NCI-H1930 (cell line): Measurements from ENCODE around the gene ZBTB17.
"Not testable (repeated sequence)": the region's sequence is repeated elsewhere in the genome, so short reads cannot be mapped to it uniquely, and the experiment has no call there.

ENCODE experiments used
- DNase-seq, 2 experiments: peaks; one replicate each; lab custom pipeline; 2025; lab: John Stamatoyannopoulos, UW

The ZBTB17 gene

DNA sequence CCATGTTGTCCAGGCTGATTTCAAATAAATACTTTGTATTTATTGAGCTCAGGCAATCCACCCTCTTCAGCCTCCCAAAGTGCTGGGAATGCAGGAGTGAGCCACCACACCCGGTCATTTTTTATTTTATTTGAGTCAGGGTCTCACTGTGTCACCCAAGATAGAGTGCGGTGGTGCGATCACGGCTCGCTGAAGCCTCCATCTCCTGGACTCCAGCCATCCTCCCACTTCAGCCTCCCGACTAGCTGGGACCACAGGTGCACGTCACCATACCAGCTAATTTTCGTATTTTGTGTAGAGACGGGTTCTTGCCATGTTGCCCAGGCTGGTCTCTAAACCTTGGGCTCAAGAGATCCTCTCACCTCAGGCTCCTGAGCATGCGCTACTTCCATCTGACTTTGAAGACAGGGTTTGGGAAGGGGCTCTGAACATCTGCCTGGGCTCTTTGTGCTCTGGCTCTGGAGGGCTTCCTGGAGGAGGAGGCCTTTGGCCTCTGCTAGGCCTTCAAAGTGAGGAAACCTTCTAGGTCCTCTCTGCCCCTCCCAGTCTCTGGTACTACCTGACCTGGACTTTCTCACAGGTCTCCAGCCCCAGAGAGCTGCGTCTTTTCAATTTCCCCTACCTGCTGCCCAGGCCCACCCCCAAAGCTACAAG is 36.2 kb upstream of the ZBTB17 start:
- no peak for DNase-seq

DNA sequence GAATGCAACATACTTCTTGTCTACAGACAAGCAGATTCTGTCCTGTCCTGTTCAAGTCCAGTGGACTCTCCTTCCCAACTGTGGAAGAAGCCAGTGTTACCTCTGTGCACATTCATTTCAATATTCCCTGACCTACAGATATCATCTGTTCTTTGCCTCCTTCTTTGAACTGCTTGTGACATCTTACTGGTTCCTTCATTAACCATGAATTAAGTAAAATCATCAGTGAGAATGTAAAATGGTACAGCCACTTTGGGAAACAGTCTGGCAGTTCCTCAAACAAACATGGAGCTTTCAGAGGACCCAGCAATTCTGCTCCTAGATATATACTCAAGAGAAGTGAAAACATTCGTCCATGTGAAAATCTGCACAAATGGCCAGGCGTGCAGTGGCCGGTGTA is 34.9 kb upstream of the ZBTB17 start:
- no peak for DNase-seq

DNA sequence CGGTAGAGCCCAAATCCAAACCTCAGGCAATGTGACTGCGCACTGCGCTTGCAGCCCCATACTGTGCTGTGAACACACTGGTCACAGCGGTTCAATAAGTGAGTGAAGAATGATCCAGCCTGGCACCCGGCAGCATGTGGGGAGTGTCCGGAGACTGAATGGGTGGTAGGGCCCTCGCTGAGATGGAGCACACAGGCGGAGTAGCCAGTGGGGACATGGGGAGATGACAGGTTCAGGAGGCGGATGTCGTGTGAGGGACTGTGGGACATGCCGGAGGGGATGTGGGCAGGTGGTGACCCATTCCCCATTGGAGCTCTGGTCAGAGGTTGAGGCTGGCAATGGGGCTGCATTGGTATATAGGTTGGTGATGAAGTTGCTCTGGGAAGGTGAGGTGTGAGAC is 33.8 kb upstream of the ZBTB17 start:
- DNase-seq, result no peak

DNA sequence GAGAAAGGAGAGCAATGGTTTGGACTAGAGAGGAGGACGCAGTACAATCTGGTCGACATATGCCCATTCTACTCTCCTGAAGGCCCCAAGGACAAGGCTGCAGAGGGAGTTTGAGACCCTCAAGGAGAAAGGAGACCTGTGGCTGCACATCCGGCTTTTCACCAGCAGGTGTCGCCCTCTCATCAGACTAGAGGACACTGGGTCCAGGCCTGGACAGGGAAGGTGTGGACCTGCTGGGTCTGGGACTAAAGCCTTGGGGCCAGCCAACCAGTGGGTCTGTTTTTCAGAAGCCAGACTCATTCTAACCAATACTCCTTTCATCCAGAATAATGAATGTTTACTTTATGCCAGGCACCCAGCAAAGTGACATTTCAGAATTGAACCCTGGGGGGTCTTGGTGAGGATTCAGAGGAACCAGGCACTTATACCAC is 33.1 kb upstream of the ZBTB17 start:
- peak; percentile 53 to 59 for DNase-seq

DNA sequence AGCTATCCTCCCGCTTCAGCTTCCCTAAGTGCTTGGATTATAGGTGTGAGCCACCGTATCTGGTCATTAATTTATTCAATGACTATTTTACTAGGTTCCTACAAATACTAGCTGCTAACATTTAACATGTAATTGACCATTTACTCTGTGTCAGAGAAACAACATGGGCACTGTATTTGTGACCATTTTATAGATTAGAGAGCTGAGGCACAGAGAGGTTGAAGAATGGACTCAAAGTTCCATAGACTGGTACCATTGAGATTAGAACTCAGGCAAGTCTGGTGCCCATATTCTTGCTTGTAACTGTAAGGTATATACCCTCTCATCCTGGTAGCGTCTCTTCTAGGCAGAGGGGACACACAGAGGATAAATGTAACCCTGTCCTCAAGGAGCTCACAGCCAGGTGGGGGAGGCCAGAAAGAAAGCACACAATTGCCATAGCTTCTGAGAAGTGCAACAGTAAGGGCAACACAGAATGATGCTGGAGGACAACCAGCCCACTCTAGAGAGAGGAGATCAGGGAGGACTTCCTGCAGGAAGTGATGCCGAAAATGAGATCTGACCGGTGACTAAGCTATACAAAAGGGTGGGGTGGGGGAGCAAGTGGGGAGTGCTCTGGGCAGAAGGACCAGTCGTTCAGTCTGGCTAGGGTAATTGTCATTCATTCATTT is 31.9 kb upstream of the ZBTB17 start:
- no peak for DNase-seq

DNA sequence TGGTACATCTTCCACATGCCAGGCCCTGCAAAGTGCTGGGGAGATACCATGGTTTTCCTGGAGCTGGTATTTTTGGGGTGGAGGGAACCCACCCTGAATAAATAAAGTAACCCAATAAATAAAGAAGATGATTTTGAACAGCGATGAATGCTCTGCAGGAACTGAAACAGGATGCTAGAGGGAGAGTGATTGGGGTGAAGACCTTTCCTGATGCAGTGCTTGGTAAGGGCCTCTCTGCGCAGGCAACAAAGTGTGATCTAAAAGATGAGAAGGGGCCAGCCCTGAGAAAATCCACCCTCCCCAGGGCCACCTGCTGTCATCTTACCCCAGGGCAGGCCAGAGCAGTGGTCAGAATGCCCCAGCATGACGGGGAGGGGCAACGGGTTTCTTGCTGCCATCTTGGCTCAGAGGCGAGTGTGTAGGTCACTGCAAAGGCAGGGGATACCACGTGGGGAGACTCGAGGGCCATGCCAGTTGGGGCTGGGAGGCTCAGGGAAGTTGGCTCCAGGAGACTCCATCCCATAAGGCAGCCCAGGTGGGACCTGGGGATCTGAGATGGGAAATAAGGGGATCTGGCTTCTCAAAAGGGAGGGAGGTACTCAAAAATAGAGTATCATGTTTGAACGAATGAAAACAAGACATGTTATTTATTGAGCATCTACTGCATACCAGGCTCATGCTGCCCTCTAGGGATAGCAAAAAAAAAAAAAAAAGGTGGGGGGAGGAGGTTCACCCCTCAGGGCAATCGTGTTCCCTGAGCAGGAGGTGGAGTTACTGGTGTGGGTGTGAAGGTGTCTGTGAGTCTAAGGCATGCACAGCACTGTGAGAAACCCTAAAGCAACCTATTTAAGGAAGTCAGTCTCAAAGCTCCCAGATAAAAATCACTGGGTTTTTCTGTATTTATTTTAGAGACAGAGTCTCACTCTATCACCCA is 30.9 kb upstream of the ZBTB17 start:
- DNase-seq, result no peak

DNA sequence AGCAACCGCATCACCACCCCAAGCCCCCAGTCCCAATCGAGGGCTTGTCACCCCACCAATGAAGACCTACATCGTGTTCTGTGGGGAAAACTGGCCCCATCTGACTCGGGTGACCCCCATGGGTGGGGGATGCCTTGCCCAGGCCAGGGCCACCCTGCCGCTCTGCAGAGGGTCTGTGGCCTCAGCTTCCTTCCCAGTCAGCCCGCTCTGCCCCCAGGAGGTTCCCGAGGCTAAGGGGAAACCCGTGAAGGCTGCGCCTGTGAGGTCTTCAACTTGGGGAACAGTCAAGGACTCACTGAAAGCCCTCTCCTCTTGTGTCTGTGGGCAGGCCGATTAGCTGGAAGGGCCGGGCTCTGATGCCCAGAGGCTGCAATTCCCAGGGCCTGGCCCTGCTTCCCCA is 30.1 kb upstream of the ZBTB17 start:
- no peak for DNase-seq

DNA sequence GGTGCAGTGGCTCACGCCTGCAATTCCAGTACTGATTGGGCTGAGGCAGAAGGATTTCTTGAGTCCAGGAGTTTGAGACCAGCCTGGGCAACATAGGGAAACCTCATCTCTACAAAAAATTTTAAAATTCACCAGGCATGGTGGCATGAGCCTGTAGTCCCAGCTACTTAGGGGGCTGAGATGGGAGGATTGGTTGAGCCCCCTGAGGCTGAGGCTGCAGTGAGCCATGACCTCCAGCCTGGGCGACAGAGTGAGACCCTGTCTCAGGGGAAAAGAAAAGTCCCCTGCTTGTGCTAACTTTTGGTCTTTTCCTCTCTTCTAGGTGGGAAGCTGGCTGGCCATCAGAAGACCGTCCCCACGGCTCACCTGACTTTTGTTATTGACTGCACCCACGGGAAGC is 29.7 kb upstream of the ZBTB17 start:
- no peak for DNase-seq

DNA sequence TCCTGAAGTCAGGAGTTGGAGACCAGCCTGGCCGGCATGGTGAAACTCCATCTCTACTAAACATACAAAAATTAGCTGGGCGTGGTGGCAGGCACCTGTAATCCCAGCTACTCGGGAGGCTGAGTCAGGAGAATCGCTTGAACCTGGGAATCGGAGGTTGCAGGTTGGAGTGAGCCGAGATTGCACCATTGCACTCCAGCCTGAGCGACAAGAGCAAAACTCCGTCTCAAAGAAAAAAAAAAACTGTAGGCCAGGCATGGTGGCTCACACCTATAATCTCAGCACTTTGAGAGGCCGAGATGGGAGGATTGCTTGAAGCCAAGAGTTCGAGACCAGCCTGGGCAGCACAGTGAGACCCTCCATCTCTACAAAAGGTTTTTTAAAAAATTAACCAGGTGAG is 25.4 kb upstream of the ZBTB17 start:
- DNase-seq, result not testable (repeated sequence)

DNA sequence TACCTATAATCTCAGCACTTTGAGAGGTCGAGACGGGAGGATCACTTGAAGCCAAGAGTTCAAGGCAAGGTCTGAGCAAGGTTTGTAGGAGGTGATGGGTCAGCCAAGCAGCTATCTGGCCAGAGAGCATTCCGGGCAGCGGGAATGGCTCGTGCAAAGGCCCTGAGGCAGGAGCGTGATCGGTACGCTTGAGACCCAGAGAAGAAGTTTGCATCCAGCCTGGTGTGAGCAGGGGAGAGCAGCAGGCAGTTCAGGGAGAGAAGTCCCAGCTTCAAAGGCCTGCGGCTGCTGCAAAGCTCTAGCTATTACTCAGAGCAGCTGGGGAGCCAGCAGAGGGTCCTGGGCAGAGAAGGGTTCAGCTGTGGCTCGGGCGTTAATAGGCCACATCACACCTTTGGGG is 23.0 kb upstream of the ZBTB17 start:
- no peak for DNase-seq

DNA sequence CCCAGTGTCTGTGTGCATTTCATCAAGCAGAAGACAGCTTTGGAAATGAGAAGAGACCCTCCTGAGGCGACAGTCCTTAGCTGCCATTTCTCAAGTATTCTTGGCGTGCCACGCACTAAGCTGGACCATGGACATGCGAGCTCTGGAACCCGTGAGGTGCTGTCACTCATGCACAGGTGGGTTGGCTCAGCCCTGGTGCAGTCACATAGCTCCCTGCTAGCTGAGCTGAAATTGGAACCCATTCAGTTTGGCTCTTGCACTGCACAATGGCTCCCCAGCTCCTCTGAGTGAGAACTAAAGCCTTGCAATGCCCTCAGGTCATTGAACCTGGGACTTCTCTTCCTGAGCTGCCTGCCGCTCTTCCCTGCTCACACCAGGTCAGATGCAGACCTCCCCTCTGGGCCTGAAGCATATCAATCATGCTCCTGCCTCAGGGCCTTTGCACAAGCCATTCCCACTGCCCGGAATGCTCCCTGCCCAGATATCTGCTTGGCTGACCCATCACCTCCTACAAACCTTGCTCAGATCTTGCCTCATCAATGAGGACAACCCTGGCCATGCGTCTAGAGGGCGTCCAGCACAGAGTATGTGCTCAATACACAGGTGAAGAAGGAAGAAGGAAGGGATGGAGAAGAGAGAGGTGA is 21.9 kb upstream of the ZBTB17 start:
- no peak for DNase-seq

DNA sequence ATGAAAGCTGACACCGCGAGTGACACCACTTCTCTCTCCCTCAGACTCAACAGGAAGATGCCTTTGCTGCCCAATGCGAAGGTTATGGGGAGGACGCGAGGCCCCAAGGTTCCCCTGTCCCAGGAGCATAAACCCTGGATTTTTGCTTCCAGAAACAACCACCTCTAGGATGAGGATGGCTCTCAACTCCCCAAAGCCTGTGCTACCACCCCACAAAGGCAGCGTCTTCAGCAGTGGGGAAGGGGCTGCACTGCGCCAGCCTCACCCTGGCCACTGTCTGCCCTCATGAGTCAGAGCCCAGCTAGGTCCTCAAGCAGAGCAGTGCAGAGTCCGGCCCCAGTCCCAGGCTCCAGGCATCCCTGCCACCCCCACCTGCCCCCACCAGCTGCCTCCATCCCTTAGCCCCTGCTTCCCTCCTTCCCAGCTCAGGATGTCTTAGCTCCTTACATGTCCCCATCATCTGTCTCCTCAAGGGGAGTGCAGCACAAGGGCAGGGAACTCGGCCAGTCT is 21.2 kb upstream of the ZBTB17 start:
- DNase-seq, result no peak

DNA sequence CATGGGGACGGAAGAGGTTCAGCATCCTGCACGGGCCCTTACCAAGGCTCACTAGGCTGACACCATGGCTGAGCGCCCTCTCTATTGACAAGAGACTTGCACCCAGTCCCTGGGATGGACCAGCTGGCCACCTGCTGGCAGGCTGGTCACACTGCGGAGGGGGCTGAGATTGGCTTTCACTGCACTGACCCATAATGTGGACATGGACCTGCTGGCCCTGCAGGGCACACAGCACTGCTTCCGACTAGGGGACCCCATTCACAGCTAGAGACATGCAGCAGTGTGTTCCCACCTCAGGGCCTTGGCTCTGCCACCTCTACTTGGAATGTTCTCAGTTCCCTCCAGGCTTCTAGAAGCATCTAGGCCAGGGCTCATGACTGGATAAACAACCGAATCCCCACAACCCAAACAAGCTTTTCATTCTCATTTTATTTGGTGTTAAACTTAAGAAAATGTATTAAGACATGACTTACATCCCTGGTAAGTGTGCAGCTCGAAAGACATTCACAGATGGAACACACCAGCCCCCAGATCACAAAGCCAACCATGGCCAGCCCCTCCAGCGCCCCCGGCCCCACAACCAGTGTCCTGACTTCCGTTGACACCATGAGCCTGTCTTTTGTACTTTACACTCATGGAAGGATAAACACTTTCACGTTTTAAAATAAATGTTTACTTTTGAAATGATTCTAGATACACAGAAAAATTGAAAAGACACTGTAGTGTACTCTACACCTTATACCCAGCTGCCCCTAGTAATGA is 18.9 kb upstream of the ZBTB17 start:
- DNase-seq, result no peak

DNA sequence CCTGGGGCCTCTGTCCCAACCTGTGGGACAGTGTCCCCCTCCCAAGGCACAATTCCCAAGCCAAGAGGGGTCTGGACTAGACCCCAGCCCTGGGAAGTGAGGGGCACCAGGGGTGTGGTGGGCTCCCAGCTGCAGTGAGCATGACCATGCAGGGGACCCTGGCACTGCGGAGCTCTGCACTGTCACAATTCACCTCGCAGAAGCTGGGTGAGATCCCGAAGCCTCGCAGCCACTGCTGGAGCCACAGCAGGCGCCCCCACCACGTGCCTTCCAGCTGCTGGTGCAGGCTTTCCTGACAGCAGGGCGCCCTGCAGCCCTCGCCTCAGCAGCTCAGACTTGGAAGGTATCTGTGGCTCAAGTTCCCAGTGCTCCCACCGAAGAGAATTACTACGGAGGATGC is 18.2 kb upstream of the ZBTB17 start:
- no peak for DNase-seq

DNA sequence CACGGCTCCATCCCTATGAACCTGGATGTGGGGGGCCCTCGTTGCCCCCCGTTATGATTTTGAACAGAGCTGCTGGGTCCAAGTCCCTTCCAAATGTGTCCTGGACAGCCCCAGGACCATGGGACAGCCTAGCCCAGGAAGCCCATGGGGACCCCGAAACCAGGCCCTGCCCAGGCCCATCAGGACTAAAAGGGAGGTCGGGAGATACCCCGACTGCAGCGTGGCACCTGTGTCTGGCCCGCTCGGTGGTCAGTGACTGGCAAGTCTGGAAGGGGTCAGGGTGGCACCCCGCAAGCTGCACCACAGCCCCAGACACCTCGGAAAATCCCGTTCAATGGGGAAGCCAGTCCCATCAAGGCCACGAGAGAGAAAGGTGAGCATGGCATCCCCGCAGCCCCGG is 17.8 kb upstream of the ZBTB17 start:
- DNase-seq, result no peak

DNA sequence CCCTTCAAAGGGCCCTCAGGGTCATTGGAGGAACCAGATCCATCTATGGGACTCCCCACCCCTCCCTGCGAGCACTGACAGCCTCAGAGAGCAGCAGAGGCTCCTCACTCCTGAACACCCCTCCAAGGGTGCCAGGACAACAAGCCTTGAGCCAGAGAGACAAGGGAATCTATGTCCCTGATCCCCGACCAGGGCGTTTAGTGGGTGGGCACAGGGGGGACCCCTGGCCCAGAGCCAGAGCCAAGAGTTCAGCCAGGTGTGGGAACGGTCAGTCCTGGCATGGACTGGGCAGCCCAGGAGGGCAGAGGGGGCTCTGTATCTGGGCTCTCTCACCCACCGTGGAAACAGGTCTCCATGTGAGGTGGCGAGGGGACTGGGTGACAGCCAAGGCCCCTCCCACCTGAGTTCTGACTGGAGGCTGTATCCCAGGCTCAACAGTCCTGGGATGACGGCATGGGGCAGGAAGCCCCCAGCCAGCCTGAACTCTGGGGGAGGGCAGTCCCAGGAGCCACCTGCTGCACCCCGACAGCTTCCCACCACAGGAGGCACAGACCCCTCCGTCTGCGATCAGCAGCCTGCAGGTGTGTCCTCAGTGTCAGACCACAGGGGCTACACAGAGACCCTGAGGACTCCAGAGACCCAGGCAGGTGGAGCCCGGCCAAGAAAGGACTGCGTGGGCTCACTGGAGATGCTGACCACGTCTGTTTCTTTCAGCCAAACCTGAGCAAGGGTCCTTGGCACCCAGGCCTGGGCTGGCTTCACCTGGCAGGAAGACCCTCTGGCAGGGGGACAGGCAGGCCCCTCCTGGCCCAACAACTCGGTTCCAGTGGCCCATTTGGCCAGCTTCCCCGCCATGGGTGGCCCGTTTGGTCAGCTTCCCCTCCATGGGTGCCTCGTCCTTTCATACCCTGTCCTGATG is 16.9 kb upstream of the ZBTB17 start:
- no peak for DNase-seq

DNA sequence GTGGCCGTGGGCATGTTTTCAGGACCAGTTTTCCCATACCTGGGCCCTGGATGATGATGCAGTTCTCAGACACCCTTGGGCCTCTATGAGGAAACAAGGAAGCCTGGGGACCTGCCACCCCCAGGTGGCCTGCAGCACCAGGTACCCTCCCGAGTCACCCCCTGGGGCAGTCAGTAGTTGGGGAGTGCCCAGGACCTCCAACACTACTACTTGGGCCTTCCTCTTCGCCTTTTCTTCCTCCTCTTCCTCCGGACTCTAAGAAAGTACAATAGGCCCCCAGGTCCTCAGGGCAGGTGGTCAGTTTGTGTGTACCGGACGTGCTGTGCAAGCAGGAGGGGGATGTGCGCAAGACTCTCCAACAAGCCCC is 16.3 kb upstream of the ZBTB17 start:
- DNase-seq, result no peak

DNA sequence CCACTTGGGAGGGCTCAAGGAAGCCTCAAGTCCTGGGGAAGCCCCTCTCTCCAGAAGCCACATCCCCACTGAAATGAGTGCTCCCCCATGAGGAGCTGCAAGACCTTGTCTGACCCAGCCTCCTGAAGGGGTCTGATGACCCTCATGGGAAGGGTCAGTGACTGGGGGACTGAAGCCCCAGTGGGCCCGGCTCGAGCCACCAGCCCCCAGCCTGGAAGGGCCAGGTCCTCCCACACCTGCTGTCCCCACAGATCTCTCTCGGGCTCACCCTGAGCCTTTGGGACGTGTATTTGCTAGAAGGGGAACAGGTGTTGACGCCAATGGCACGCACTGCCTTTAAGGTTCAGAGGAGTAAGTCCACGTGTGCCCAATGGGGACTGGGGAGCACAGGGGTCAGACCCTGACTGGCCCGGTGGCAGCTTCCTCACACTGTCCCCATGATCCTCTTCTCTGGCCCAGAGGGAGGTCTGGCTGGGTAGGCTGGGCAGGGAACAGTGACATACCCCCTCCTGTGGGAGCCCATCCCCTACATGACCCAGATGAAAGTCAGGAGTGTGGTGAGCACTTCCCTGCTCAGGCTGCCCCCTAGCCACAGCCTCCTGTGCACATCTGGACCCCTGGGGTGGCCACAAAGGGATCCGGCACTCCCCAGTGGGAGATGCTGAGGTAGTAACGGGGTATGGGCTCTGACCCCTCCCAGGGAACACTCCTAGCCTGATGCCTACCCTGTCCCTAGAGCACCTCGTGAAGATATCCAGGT is 15.7 kb upstream of the ZBTB17 start:
- DNase-seq, result no peak

DNA sequence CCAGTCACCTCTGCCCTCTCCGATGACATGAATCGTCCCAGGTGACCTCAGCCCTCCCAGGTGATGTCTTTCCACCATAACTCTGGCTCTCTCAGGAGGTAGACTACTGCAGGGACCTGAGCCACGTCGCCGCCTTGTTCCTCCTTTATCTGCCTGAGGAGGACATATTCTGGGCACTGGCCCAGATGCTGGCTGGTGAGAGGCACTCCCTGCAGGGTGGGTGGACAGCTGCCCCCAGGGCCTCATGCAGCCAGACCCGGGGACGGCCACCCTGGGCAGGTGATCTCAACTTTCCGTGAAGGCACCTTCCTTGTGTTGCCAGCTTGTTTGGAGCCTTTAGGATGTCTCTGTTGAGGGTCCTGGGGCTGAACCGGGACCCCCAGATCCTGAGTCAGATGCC is 13.9 kb upstream of the ZBTB17 start:
- DNase-seq, result no peak
